Measurements from ENCODE around the gene AKAP17A. TPM values are rescaled to one million over a fixed set of nuclear protein-coding genes. Genes with fewer than 3 reads are reported as not detected.
A peak's percentile ranks its signal among the peaks of the same experiment; 100 is the strongest.

The AKAP17A gene
- polyA plus RNA-seq, 1 experiment = 10.2 TPM

DNA sequence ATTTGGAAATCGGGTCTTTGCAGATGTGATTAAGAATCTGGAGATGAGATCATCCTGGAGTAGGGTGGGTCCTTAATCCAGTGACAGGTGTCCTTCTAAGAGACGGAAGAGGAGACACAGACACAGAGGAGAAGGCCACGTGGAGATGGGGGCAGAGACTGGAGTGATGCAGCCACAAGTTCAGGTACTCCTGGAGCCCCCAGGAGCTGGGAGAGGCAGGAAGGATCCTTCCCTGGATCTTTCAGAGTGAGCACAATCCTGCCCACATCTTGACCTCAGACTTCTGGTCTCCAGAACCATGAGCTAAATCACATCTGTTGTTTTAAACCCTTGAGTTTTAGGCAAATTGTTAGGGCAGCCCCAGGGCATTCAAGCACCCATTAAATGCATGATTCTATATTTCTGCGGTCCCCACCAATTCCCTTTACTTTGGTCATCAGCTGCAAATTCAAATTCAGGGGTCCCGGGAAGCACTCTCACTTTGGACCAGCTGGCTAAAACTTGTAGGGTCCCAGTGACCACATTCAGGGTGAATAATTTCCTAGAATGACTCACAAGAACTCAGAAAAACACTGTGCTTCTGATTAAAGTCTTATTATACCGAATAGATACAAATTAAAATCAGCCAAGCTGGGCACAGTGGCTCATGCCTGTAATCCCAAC, 12.8 kb upstream of the AKAP17A start:
- Histone ChIP-seq H3K4me3 (ENCODE audit: low read depth, low read length) (no peak overlapping the region), H3K9me3 (ENCODE audit: control insufficient read depth, insufficient read depth, low read length) (peaks cover 7% of the 10 kb centered on the region; the same call in 1 of the 2 replicates), H3K27me3 (ENCODE audit: control insufficient read depth, insufficient read depth, low read length) (no peaks in the 10 kb centered on the region), H3K27ac (ENCODE audit: low read depth, low read length) (no peak overlapping the region)
- TF ChIP-seq, protein P1, sequence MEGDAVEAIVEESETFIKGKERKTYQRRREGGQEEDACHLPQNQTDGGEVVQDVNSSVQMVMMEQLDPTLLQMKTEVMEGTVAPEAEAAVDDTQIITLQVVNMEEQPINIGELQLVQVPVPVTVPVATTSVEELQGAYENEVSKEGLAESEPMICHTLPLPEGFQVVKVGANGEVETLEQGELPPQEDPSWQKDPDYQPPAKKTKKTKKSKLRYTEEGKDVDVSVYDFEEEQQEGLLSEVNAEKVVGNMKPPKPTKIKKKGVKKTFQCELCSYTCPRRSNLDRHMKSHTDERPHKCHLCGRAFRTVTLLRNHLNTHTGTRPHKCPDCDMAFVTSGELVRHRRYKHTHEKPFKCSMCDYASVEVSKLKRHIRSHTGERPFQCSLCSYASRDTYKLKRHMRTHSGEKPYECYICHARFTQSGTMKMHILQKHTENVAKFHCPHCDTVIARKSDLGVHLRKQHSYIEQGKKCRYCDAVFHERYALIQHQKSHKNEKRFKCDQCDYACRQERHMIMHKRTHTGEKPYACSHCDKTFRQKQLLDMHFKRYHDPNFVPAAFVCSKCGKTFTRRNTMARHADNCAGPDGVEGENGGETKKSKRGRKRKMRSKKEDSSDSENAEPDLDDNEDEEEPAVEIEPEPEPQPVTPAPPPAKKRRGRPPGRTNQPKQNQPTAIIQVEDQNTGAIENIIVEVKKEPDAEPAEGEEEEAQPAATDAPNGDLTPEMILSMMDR (IDR thresholded peaks at IDR 0.05; ENCODE audit: low read depth, low read length) = no peak
- no peak for DNase-seq (ENCODE audit: low read depth, low spot score)
- ChIA-PET CTCF (no interaction called here), POLR2A (no interaction called here)

DNA sequence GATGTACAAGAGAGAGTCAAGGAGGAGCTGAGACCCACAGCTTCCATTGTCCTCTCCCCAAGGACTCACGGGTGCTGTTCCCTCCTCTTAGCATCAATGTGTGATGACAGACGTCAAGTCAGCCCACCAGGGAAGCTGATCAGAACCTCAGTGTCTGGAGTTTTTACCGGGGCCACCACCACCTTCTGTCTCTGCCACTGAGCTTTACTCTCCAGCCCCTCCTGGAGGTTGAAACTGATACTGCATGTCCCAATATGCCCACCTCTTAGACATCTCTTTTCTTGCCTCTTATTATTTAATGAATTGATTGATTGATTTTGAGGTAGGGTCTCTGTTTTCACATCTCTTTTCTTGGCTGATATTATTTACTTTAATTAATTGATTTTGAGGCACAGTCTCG, 10.3 kb upstream of the AKAP17A start:
- H3K27ac ChIP-seq (ENCODE audit: low read depth, low read length) = no peak overlapping the region
- DNase-seq (ENCODE audit: low read depth, low spot score) = no peak
- CTCF ChIA-PET = no interaction called here
- peaks cover 3% of the 10 kb centered on the region; the same call in 1 of the 2 replicates for H3K9me3 ChIP-seq (ENCODE audit: control insufficient read depth, insufficient read depth, low read length)
- H3K27me3 ChIP-seq (ENCODE audit: control insufficient read depth, insufficient read depth, low read length) = no peaks in the 10 kb centered on the region
- TF ChIP-seq, protein P1 (IDR thresholded peaks at IDR 0.05; ENCODE audit: low read depth, low read length) = peak; percentile 51
- POLR2A ChIA-PET = no interaction called here
- no peak overlapping the region for H3K4me3 ChIP-seq (ENCODE audit: low read depth, low read length)

DNA sequence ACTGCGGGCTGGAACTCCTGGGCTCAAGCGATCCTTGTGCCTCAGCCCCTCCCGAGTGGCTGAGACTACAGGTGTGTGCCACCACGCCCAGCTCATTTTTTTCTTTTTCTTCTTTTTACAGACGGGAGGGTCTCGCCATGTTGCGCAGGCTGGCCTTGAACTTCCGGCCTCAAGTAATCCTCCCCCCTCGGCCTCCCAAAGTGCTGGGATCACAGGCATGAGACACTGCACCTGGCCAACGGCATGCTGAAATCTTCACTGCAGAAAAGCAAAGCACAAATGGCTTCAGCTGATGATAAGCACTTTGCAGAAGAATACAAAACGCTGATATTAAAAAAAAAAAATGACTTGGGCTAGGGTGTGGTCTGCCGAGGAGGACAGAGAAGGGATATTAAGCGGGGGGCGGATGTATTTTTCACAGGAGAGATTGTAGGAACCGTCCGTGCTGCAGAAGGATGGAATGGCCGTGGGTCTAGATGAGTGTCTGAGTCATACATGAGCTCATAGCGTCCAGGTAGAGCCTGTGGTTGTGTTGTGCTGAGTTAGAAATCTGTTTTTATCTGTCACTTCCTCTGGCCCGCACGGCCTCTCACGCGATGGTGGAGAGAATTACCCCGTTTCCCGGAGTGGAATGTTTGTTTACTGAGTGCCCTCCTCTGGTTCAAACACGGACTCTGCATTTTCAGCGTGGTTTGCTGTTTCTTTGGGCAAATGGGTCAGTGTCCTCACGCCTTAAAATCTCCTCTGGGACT, 8.5 kb upstream of the AKAP17A start:
- no peak overlapping the region for H3K27ac ChIP-seq (ENCODE audit: low read depth, low read length)
- peaks cover 3% of the 10 kb centered on the region; the same call in 1 of the 2 replicates for H3K9me3 ChIP-seq (ENCODE audit: control insufficient read depth, insufficient read depth, low read length)
- no peaks in the 10 kb centered on the region for H3K27me3 ChIP-seq (ENCODE audit: control insufficient read depth, insufficient read depth, low read length)
- H3K4me3 ChIP-seq (ENCODE audit: low read depth, low read length) = no peak overlapping the region
- TF ChIP-seq, protein P1 (IDR thresholded peaks at IDR 0.05; ENCODE audit: low read depth, low read length) = no peak
- ChIA-PET CTCF (no interaction called here), POLR2A (no interaction called here)
- DNase-seq (ENCODE audit: low read depth, low spot score) = no peak

DNA sequence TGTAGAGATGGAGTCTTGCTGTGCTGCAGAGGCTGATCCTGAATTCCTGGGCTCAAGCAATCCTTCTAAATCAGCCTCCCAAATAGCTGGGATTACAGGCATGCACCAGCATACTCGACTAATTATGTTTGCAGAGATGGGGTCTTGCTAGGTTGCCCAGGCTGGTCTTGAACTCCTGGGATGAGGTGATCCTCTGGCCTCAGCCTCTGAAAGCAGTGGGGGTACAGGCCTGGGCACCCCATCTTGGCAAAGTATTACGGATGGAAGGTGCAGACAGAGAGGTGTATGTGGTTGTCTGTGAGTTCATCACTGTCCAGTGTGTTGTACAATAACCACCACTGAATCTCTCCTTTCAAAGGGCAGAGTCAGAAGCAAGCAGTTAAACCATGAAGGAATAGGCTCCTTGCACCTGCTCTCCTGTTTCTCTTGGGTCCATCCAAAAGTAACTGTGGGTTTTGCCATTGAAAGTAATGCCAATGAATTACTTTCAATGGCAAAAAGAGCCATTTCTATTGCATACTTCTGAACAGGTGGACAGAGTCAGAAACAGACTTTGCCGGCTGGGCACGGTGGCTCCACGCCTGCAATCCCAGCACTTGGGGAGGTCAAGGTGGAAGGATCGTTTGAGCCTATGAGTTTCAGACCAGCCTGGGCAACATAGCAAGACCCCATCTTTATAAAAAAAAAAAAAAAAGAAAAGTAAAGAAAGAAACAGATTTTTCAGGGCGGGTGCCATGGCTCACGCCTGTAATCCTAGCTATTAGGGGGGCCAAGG, 7.0 kb upstream of the AKAP17A start:
- no peak overlapping the region for H3K4me3 ChIP-seq (ENCODE audit: low read depth, low read length)
- H3K9me3 ChIP-seq (ENCODE audit: control insufficient read depth, insufficient read depth, low read length) = peaks cover 3% of the 10 kb centered on the region; the same call in 1 of the 2 replicates
- no peaks in the 10 kb centered on the region for H3K27me3 ChIP-seq (ENCODE audit: control insufficient read depth, insufficient read depth, low read length)
- TF ChIP-seq, protein P1 (IDR thresholded peaks at IDR 0.05; ENCODE audit: low read depth, low read length) = no peak
- ChIA-PET CTCF (no interaction called here), POLR2A (no interaction called here)
- H3K27ac ChIP-seq (ENCODE audit: low read depth, low read length) = no peak overlapping the region
- DNase-seq (ENCODE audit: low read depth, low spot score) = no peak
